Adrenal gland (tissue), 12 donors: ENCODE data around the gene C22orf31. TPM values are rescaled to one million over a fixed set of nuclear protein-coding genes. Genes with fewer than 3 reads are reported as not detected.

ENCODE experiments used
- DNase-seq, 7 donors: peaks; one replicate each; pipeline ENCODE4 v3.0.0-alpha.2; 2019 to 2020
- H3K27ac ChIP-seq, 5 donors: fragments of 200-600 bp; sonication (generic) in 4 of 5; 1 replicate in 3 of 5; 2 replicates in 2 of 5; pipeline versions ENCODE4 v1.5.1 to v1.8.0; 2016 to 2020; ENCODE audit warnings: mild to moderate bottlenecking in 1 of 5
- H3K27me3 ChIP-seq: fragments of 200-600 bp; 2 replicates; pipeline ENCODE4 v1.8.0; 2021
- H3K36me3 ChIP-seq, 2 donors: fragments of 200-600 bp; replicated peaks in 1 of 2; 1 replicate in 1 of 2; 2 replicates in 1 of 2; pipeline versions ENCODE4 v1.5.1 to v1.8.0; 2018 to 2022
- H3K4me1 ChIP-seq, 2 donors: fragments of 200-600 bp; replicated peaks in 1 of 2; 1 replicate in 1 of 2; 2 replicates in 1 of 2; pipeline versions ENCODE4 v1.5.1 to v1.8.0; 2018 to 2021
- H3K4me3 ChIP-seq, 4 donors: fragments of 200-600 bp; sonication (generic) in 3 of 4; one replicate each; pipeline ENCODE4 v1.5.1; 2016 to 2018
- H3K9me3 ChIP-seq, 3 donors: fragments of 200-600 bp; sonication (generic) in 1 of 3; replicated peaks in 1 of 3; 1 replicate in 2 of 3; 2 replicates in 1 of 3; pipeline versions ENCODE4 v1.5.1 to v1.8.0; 2016 to 2021
- CTCF ChIP-seq, 6 experiments: fragments of 450-650 bp in 4 of 6; fragments of 200-600 bp in 2 of 6; sonication (generic) in 1 of 6; IDR thresholded peaks; 1 replicate in 5 of 6; 2 replicates in 1 of 6; pipeline versions ENCODE4 v1.5.1 to v1.8.0; 2016 to 2021; ENCODE audit warnings: antibody characterized with exemption in 6 of 6, mild to moderate bottlenecking in 2 of 6, moderate library complexity in 1 of 6
- POLR2A ChIP-seq, 2 donors: fragments of 450-650 bp; IDR thresholded peaks; one replicate each; pipeline ENCODE4 v1.6.1; 2017; ENCODE audit warnings: antibody characterized with exemption in 2 of 2, mild to moderate bottlenecking in 2 of 2, moderate library complexity in 1 of 2
- WGBS, 4 donors: extraction: QIAGEN DNeasy Blood & Tissue Kit in 2 of 4; methylation state at CpG; one replicate each; pipeline versions ENCODE4 v1.1.5 to v1.1.7; 2013 to 2017; 5-methylcytosine and 5-hydroxymethylcytosine counted together
- intact Hi-C, 2 donors: fragments of 100-400 bp; cut with DNase I; formaldehyde crosslinking; loops; one replicate each; pipeline versions ENCODE4 v1.14.1 to v1.15.0; 2022 to 2023
- polyA plus RNA-seq, 3 donors: library from polyadenylated mRNA; stranded (reverse); fragments of 200-250 nt in 2 of 3; fragments of 350-450 nt in 1 of 3; fragmentation: Illumina TruSeq in 1 of 3; extraction: RNeasy Lipid Tissue Mini Kit (QIAGEN cat#74804) in 1 of 3; gene quantifications; one replicate each; pipeline ENCODE4 v1.2.3, GENCODE V29; 2013 to 2014
- total RNA-seq, 9 donors: library from RNA; depleted of rRNA in 4 of 9; stranded (reverse); fragments of >200 nt in 4 of 9; fragments of 120-200 nt in 1 of 9; fragmentation: NEBNext Ultra II Directional in 1 of 9; extraction: Animal tissue kit (Norgen Biotek cat#: 25700) in 1 of 9; gene quantifications; one replicate each; pipeline versions ENCODE4 v1.1.0 to v1.2.4, GENCODE V29; 2013 to 2023
- donor health status: healthy with polysubstance abuse.
- donor health status: Bipolar disorder and iron deficiency.
- donor health status: DM: yes; HTN: yes; CAD: no.
- donor health status: DM: no; HTN: no; CAD: no.
- donor health status: DM: no; HTN: no; CAD: no.
- donor health status: DM: yes; HTN: yes; CAD: no.

The C22orf31 gene
- total and polyA plus RNA-seq, 12 donors, result 0.11 to 1.9 (median 0.90) TPM; not detected in 8

GRCh38 chr22:29031227-29032011 is 30.2 kb downstream of the C22orf31 start:
- H3K4me1 ChIP-seq, result peaks cover 30 to 41% of the 10 kb centered on the region in 2 donors
- peak overlapping the region in 2 of 4 donors; percentile 34 to 59 for H3K4me3 ChIP-seq
- intact Hi-C loops, result loop anchor here in 1 of 2 donors (10.0 kb wide), 1 partner anchor 117 kb away; no protein-coding TSS in a partner anchor
- H3K36me3 ChIP-seq, result no peaks in the 10 kb centered on the region
- WGBS, 4 donors, result 25 to 37% (median 34%) methylated on average over 11 to 18 of the region's 18 CpGs
- peak; percentile 79 to 94 (median 93) for DNase-seq
- H3K27ac ChIP-seq, result peak overlapping the region; percentile 85 to 99 (median 95)
- H3K27me3 ChIP-seq, result no peaks in the 10 kb centered on the region
- H3K9me3 ChIP-seq, result no peaks in the 10 kb centered on the region
- peak in 3 of 6 experiments; percentile 5 to 22 (median 5) for TF ChIP-seq CTCF (IDR thresholded peaks at IDR 0.05)
- peak in 1 of 2 donors; percentile 74 for TF ChIP-seq POLR2A (IDR thresholded peaks at IDR 0.05)

GRCh38 chr22:29030618-29031226 is 30.9 kb downstream of the C22orf31 start:
- Histone ChIP-seq H3K36me3 (no peaks in the 10 kb centered on the region), H3K4me1 (peaks cover 30 to 34% of the 10 kb centered on the region in 2 donors), H3K27ac (peak overlapping the region; percentile 85 to 99 (median 95)), H3K9me3 (no peaks in the 10 kb centered on the region), H3K27me3 (no peaks in the 10 kb centered on the region), H3K4me3 (peak overlapping the region in 2 of 4 donors; percentile 34 to 59)
- WGBS, 4 donors, result 2 to 5% (median 4%) methylated on average over 7 to 32 of the region's 32 CpGs
- peak; percentile 93 to 96 (median 95) for DNase-seq
- intact Hi-C loops, result loop anchor here in 1 of 2 donors (10.0 kb wide), 1 partner anchor 116 kb away; no protein-coding TSS in a partner anchor
- TF ChIP-seq POLR2A (IDR thresholded peaks at IDR 0.05) (peak in 1 of 2 donors; percentile 58), CTCF (IDR thresholded peaks at IDR 0.05) (peak in 1 of 6 experiments; percentile 2)

GRCh38 chr22:29030016-29030617 is 31.5 kb downstream of the C22orf31 start:
- Histone ChIP-seq H3K27ac (peak overlapping the region; percentile 85 to 99 (median 95)), H3K27me3 (no peaks in the 10 kb centered on the region), H3K9me3 (no peaks in the 10 kb centered on the region), H3K4me1 (peaks cover 30 to 33% of the 10 kb centered on the region in 2 donors), H3K4me3 (peak overlapping the region in 2 of 4 donors; percentile 34 to 59), H3K36me3 (no peaks in the 10 kb centered on the region)
- DNase-seq, result peak in 2 of 7 donors; percentile 28 to 32
- WGBS, 4 donors, result 19 to 27% (median 22%) methylated on average over 19 to 20 of the region's 20 CpGs
- TF ChIP-seq CTCF (IDR thresholded peaks at IDR 0.05), result peak in 1 of 6 experiments; percentile 11
- no peak for TF ChIP-seq POLR2A (IDR thresholded peaks at IDR 0.05)
- intact Hi-C loops, result loop anchor here in 1 of 2 donors (10.0 kb wide), 1 partner anchor 115 kb away; no protein-coding TSS in a partner anchor
